IPS-20b (cell line): Measurements from ENCODE around the gene CD244.

ENCODE experiments used
- H3K27ac ChIP-seq: one replicate; pipeline ENCODE4 v1.5.1; 2013; ENCODE audit warnings: low read length
- H3K27me3 ChIP-seq: 2 replicates; pipeline ENCODE4 v1.6.1; 2013; ENCODE audit warnings: mild to moderate bottlenecking, low read length, inconsistent platforms; ENCODE audit not compliant: insufficient read depth
- H3K36me3 ChIP-seq: 2 replicates; pipeline ENCODE4 v1.6.1; 2013; ENCODE audit warnings: low read depth, mild to moderate bottlenecking, inconsistent platforms, low read length, moderate library complexity; ENCODE audit not compliant: insufficient read depth
- H3K4me1 ChIP-seq: 2 replicates; pipeline ENCODE4 v1.6.1; 2013; ENCODE audit warnings: mild to moderate bottlenecking, control low read depth, inconsistent platforms, low read length, moderate library complexity; ENCODE audit not compliant: insufficient read depth
- H3K4me3 ChIP-seq: 2 replicates; pipeline ENCODE4 v1.5.1; 2013; ENCODE audit warnings: mild to moderate bottlenecking, low read length, inconsistent platforms
- H3K9ac ChIP-seq: 2 replicates; pipeline ENCODE4 v1.6.1; 2013; ENCODE audit warnings: low read depth, mild to moderate bottlenecking, inconsistent platforms, low read length, moderate library complexity
- H3K9me3 ChIP-seq: 2 replicates; pipeline ENCODE4 v1.6.1; 2013; ENCODE audit warnings: mild to moderate bottlenecking, low read depth, low read length, inconsistent platforms; ENCODE audit not compliant: insufficient read depth

The CD244 gene

GRCh38 chr1:160819186-160819585 lies 43.5 kb downstream of the CD244 start:
- Histone ChIP-seq H3K9me3 (no peaks in the 10 kb centered on the region), H3K36me3 (no peaks in the 10 kb centered on the region), H3K9ac (no peak overlapping the region), H3K4me3 (no peak overlapping the region), H3K27me3 (no peaks in the 10 kb centered on the region), H3K27ac (no peak overlapping the region), H3K4me1 (peaks cover 10% of the 10 kb centered on the region; the same call in 1 of the 2 replicates)

GRCh38 chr1:160818207-160818937 lies 44.3 kb downstream of the CD244 start:
- Histone ChIP-seq H3K27me3 (no peaks in the 10 kb centered on the region), H3K9me3 (no peaks in the 10 kb centered on the region), H3K4me1 (peaks cover 10% of the 10 kb centered on the region; the same call in 1 of the 2 replicates), H3K27ac (no peak overlapping the region), H3K36me3 (no peaks in the 10 kb centered on the region), H3K9ac (no peak overlapping the region), H3K4me3 (no peak overlapping the region)

GRCh38 chr1:160814856-160815255 lies 47.8 kb downstream of the CD244 start:
- Histone ChIP-seq H3K9me3 (no peaks in the 10 kb centered on the region), H3K36me3 (no peaks in the 10 kb centered on the region), H3K4me3 (no peak overlapping the region), H3K9ac (no peak overlapping the region), H3K27ac (no peak overlapping the region), H3K4me1 (peaks cover 25% of the 10 kb centered on the region), H3K27me3 (no peaks in the 10 kb centered on the region)

GRCh38 chr1:160814316-160814715 lies 48.4 kb downstream of the CD244 start:
- Histone ChIP-seq H3K27ac (no peak overlapping the region), H3K4me1 (peaks cover 28% of the 10 kb centered on the region), H3K36me3 (no peaks in the 10 kb centered on the region), H3K9ac (no peak overlapping the region), H3K9me3 (no peaks in the 10 kb centered on the region), H3K27me3 (no peaks in the 10 kb centered on the region), H3K4me3 (no peak overlapping the region)

DNA sequence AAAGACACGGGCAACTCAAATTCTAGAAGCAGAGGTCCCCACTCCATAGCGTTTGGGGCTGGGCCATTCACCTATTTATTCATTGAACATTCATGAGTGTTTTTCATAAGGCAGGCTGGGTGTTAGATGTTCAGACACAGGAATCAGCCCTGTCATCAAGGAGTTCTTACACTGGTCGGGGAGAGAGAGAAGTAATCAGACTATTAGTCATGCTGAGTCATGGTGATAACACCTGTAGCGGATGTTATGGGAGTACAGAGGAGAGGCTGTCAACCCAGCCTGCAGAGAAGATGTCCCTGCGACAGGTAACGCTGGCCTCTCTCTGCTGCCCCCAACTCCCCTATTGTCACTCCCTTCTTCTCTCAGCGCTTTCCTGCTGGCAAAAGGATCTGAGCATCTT lies 49.5 kb downstream of the CD244 start:
- H3K4me1 ChIP-seq, result peaks cover 25% of the 10 kb centered on the region
- H3K27ac ChIP-seq, result no peak overlapping the region
- no peak overlapping the region for H3K4me3 ChIP-seq
- H3K36me3 ChIP-seq, result no peaks in the 10 kb centered on the region
- H3K9ac ChIP-seq, result no peak overlapping the region
- H3K27me3 ChIP-seq, result no peaks in the 10 kb centered on the region
- no peaks in the 10 kb centered on the region for H3K9me3 ChIP-seq

- peaks cover 20% of the 10 kb centered on the region for H3K4me1 ChIP-seq
Observed at GRCh38 chr1:160811147-160811546, 51.5 kb downstream of the CD244 start.

GRCh38 chr1:160810486-160810885 lies 52.2 kb downstream of the CD244 start:
- Histone ChIP-seq H3K9ac (0 out of 2 replicates have a peak overlapping the region, but pooled peaks have one; percentile 60), H3K27ac (no peak overlapping the region), H3K4me1 (peaks cover 20% of the 10 kb centered on the region), H3K36me3 (no peaks in the 10 kb centered on the region), H3K27me3 (no peaks in the 10 kb centered on the region), H3K4me3 (peak overlapping the region; percentile 31; the same call in 1 of the 2 replicates), H3K9me3 (no peaks in the 10 kb centered on the region)

More at GRCh38 chr1:160811147-160811546, 51.5 kb downstream of the CD244 start:
- H3K36me3 ChIP-seq, result no peaks in the 10 kb centered on the region
- no peaks in the 10 kb centered on the region for H3K9me3 ChIP-seq
- H3K27ac ChIP-seq, result no peak overlapping the region
- no peak overlapping the region for H3K4me3 ChIP-seq
- no peak overlapping the region for H3K9ac ChIP-seq
- no peaks in the 10 kb centered on the region for H3K27me3 ChIP-seq

- Histone ChIP-seq H3K27ac (no peak overlapping the region), H3K27me3 (no peaks in the 10 kb centered on the region), H3K36me3 (no peaks in the 10 kb centered on the region), H3K9me3 (no peaks in the 10 kb centered on the region), H3K4me1 (peaks cover 20% of the 10 kb centered on the region), H3K4me3 (no peak overlapping the region), H3K9ac (no peak overlapping the region)
Observed at GRCh38 chr1:160808289-160808688, 54.4 kb downstream of the CD244 start.

DNA sequence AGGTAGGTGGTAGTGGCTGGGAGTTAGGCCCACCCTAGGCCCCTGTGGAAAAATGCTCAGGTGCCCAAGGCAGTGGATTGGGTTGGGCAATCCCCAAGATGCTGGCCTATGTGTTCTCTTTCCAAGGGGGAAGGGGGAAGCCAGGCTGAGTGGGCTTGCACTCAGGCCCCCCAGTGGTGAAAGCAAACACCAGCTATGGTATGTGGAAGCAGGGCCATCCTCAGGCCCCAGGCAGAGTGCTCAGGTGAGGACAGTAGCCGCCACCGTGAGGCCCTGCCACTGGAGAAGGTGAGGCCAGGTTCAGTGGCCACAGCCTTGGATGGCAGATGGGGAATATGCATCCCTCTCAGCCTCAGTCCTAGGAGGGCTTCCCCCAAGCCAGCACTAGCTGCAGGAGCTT lies 54.9 kb downstream of the CD244 start:
- no peaks in the 10 kb centered on the region for H3K27me3 ChIP-seq
- H3K9me3 ChIP-seq, result no peaks in the 10 kb centered on the region
- no peak overlapping the region for H3K9ac ChIP-seq

GRCh38 chr1:160807247-160807646 lies 55.4 kb downstream of the CD244 start:
- H3K4me3 ChIP-seq, result no peak overlapping the region
- no peak overlapping the region for H3K9ac ChIP-seq
- peaks cover 20% of the 10 kb centered on the region for H3K4me1 ChIP-seq
- no peaks in the 10 kb centered on the region for H3K27me3 ChIP-seq
- no peak overlapping the region for H3K27ac ChIP-seq
- no peaks in the 10 kb centered on the region for H3K36me3 ChIP-seq
- no peaks in the 10 kb centered on the region for H3K9me3 ChIP-seq

More for the DNA sequence above, 54.9 kb downstream of the CD244 start:
- H3K4me1 ChIP-seq, result peaks cover 20% of the 10 kb centered on the region
- H3K4me3 ChIP-seq, result no peak overlapping the region
- H3K36me3 ChIP-seq, result no peaks in the 10 kb centered on the region
- no peak overlapping the region for H3K27ac ChIP-seq

DNA sequence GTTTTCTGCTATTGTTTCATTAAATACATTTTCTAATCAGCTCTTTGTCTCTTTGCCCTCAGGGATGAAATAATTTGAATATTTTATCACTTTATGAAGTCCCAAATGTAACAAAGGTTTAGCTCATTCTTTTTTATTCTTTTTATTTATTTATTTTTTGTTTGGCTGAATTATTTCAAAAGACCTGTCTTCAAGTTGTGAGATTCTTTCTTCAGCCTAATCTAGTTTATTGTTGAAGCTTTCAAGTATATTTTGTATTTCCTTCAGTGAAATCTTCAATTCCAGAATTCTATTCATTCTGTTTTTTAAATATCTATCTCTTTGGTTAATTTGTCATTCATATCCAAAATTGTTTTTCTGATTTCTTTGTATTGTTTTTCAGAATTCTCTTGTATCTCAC lies 55.9 kb downstream of the CD244 start:
- Histone ChIP-seq H3K9ac (no peak overlapping the region), H3K27ac (no peak overlapping the region), H3K9me3 (no peaks in the 10 kb centered on the region), H3K4me1 (peaks cover 20% of the 10 kb centered on the region), H3K4me3 (no peak overlapping the region), H3K27me3 (no peaks in the 10 kb centered on the region), H3K36me3 (no peaks in the 10 kb centered on the region)

- no peaks in the 10 kb centered on the region for H3K27me3 ChIP-seq
- no peak overlapping the region for H3K4me3 ChIP-seq
- no peaks in the 10 kb centered on the region for H3K36me3 ChIP-seq
Observed at GRCh38 chr1:160806109-160806665, 56.5 kb downstream of the CD244 start.

More at GRCh38 chr1:160806109-160806665, 56.5 kb downstream of the CD244 start:
- Histone ChIP-seq H3K9ac (no peak overlapping the region), H3K27ac (no peak overlapping the region), H3K4me1 (peaks cover 17% of the 10 kb centered on the region), H3K9me3 (no peaks in the 10 kb centered on the region)
